Prostate gland (tissue), 2 donors: Measurements from ENCODE around the gene SNAPC4. TPM values are rescaled to one million over a fixed set of nuclear protein-coding genes. Genes with fewer than 3 reads are reported as not detected.

Source experiments
- DNase-seq: peaks from one replicate; pipeline ENCODE4 v3.0.0-alpha.2; 2019; ENCODE audit warnings: low spot score
- H3K27ac ChIP-seq, 2 donors: fragments of 200-600 bp; sonication (generic); 2 replicates each; pipeline ENCODE4 v1.5.1; 2017 to 2019
- H3K27me3 ChIP-seq: fragments of 200-600 bp; sonication (generic); replicated peaks from 2 replicates; pipeline ENCODE4 v1.5.1; 2019; ENCODE audit not compliant: insufficient read depth
- H3K36me3 ChIP-seq, 2 donors: fragments of 200-600 bp; sonication (generic); 1 replicate in 1 of 2; 2 replicates in 1 of 2; pipeline versions ENCODE4 v1.5.1 to v1.8.1; 2017 to 2019
- H3K4me1 ChIP-seq: fragments of 200-600 bp; sonication (generic); replicated peaks from 2 replicates; pipeline ENCODE4 v1.5.1; 2019
- H3K4me3 ChIP-seq, 2 donors: fragments of 200-600 bp; sonication (generic); 2 replicates each; pipeline ENCODE4 v1.5.1; 2017 to 2019
- H3K9me3 ChIP-seq: fragments of 200-600 bp; sonication (generic); 2 replicates; pipeline ENCODE4 v1.5.1; 2017
- CTCF ChIP-seq, 4 experiments: fragments of 200-600 bp in 2 of 4; fragments of 450-650 bp in 2 of 4; sonication (generic) in 2 of 4; IDR thresholded peaks; 1 replicate in 3 of 4; 2 replicates in 1 of 4; pipeline ENCODE4 v1.5.1; 2016 to 2019; ENCODE audit warnings: antibody characterized with exemption in 4 of 4, mild to moderate bottlenecking in 2 of 4, moderate library complexity in 2 of 4
- POLR2A ChIP-seq: fragments of 450-650 bp; IDR thresholded peaks from one replicate; pipeline ENCODE4 v1.6.1; 2016; ENCODE audit warnings: antibody characterized with exemption, mild to moderate bottlenecking
- POLR2AphosphoS5 ChIP-seq: sonication (generic); formaldehyde crosslinking; IDR thresholded peaks from one replicate; pipeline ENCODE4 v1.6.1; 2017; ENCODE audit warnings: antibody characterized with exemption
- WGBS: methylation state at CpG from one replicate; pipeline ENCODE4 v1.1.5; 2018; 5-methylcytosine and 5-hydroxymethylcytosine counted together
- intact Hi-C: fragments of 100-400 bp; cut with DNase I; formaldehyde crosslinking; loops from one replicate; pipeline ENCODE4 v1.14.2; 2022
- total RNA-seq, 2 donors: library from RNA; depleted of rRNA; stranded (reverse); fragments of >200 nt; gene quantifications; one replicate each; pipeline ENCODE4 v1.1.0, GENCODE V29; 2016

Gene SNAPC4
- total RNA-seq, 2 donors from 2014 or later, result 8.6 to 22.2 TPM

GRCh38 chr9:136401173-136401922, 1.4 kb upstream of the SNAPC4 start:
- intact Hi-C loops, result no loop called here
- Histone ChIP-seq H3K4me1 (peaks cover 4% of the 10 kb centered on the region), H3K36me3 (no peaks in the 10 kb centered on the region), H3K4me3 (no peak overlapping the region), H3K9me3 (no peaks in the 10 kb centered on the region), H3K27ac (no peak overlapping the region), H3K27me3 (no peaks in the 10 kb centered on the region)
- TF ChIP-seq CTCF (IDR thresholded peaks at IDR 0.05) (no peak), POLR2AphosphoS5 (no peak), POLR2A (no peak)
- no peak for DNase-seq
- WGBS, result 94% methylated on average over 18 of the region's 18 CpGs

GRCh38 chr9:136399176-136400037, 563 bp downstream of the SNAPC4 start:
- no peak for TF ChIP-seq CTCF (IDR thresholded peaks at IDR 0.05)
- no peak for TF ChIP-seq POLR2AphosphoS5
- WGBS, result 2% methylated on average over 33 of the region's 67 CpGs
- Histone ChIP-seq H3K4me1 (peaks cover 12% of the 10 kb centered on the region), H3K36me3 (peaks cover 6 to 11% of the 10 kb centered on the region in 2 donors), H3K27ac (peak overlapping the region in 1 of 2 donors; percentile 57), H3K9me3 (no peaks in the 10 kb centered on the region), H3K27me3 (no peaks in the 10 kb centered on the region), H3K4me3 (peak overlapping the region; percentile 71 to 95)
- DNase-seq, result no peak
- intact Hi-C loops, result no loop called here

GRCh38 chr9:136398286-136398685, 1.7 kb downstream of the SNAPC4 start:
- intact Hi-C loops, result no loop called here
- TF ChIP-seq POLR2A (no peak), CTCF (IDR thresholded peaks at IDR 0.05) (no peak), POLR2AphosphoS5 (no peak)
- Histone ChIP-seq H3K27me3 (no peaks in the 10 kb centered on the region), H3K9me3 (no peaks in the 10 kb centered on the region), H3K36me3 (peaks cover 11 to 17% of the 10 kb centered on the region in 2 donors), H3K27ac (no peak overlapping the region), H3K4me1 (peaks cover 12% of the 10 kb centered on the region), H3K4me3 (no peak overlapping the region)
- WGBS, result 94% methylated on average over 12 of the region's 12 CpGs
- no peak for DNase-seq

DNA sequence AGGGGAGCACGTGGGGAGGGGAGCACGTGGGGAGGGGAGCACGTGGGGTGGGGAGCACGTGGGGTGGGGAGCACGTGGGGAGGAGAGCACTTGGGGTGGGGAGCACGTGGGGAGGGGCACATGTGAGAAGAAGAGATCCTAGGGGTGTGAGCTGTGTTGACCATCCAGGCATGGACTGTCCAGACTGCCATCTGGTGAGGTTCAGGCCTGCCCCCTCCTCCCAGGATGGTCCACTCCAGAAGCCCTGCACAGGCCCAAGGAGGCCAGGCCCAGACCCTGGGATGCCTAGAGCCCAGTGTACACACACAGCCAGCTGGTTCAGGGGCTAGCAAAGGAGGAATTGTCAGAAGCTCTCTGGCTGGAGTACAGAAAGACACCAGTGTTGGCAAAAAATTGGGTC, 2.3 kb downstream of the SNAPC4 start:
- no peak for DNase-seq
- H3K9me3 ChIP-seq, result no peaks in the 10 kb centered on the region
- H3K27ac ChIP-seq, result no peak overlapping the region
- H3K4me1 ChIP-seq, result peaks cover 12% of the 10 kb centered on the region
- no peak overlapping the region for H3K4me3 ChIP-seq
- H3K36me3 ChIP-seq, result peaks cover 11 to 19% of the 10 kb centered on the region in 2 donors
- no peak for TF ChIP-seq CTCF (IDR thresholded peaks at IDR 0.05)
- TF ChIP-seq POLR2A, result no peak
- no peak for TF ChIP-seq POLR2AphosphoS5
- intact Hi-C loops, result no loop called here
- 77% methylated on average over 6 of the region's 6 CpGs for WGBS
- no peaks in the 10 kb centered on the region for H3K27me3 ChIP-seq

- Histone ChIP-seq H3K27me3 (no peaks in the 10 kb centered on the region), H3K4me3 (no peak overlapping the region), H3K27ac (no peak overlapping the region), H3K4me1 (peaks cover 12% of the 10 kb centered on the region), H3K9me3 (no peaks in the 10 kb centered on the region), H3K36me3 (peaks cover 14 to 27% of the 10 kb centered on the region in 2 donors)
- intact Hi-C loops, result no loop called here
- DNase-seq, result no peak
- TF ChIP-seq CTCF (IDR thresholded peaks at IDR 0.05), result no peak
- no peak for TF ChIP-seq POLR2AphosphoS5
- TF ChIP-seq POLR2A, result no peak
- WGBS, result 54% methylated on average over 4 of the region's 4 CpGs
Observed at GRCh38 chr9:136396219-136396515, 3.8 kb downstream of the SNAPC4 start.
